Stimulated activated CD4-positive, alpha-beta T cell treated with anti-CD3 and anti-CD28 coated beads, Interleukin-15, amount 100 ng/mL, for 48 hours (primary cell): ENCODE data around the gene ADA.
"Not testable (repeated sequence)": the region's sequence is repeated elsewhere in the genome, so short reads cannot be mapped to it uniquely, and the experiment has no call there.

Experiments
- DNase-seq, 2 donors: peaks; one replicate each; pipeline ENCODE4 v3.0.0-alpha.2; 2020; ENCODE audit warnings: low read depth in 2 of 2

Gene ADA

DNA sequence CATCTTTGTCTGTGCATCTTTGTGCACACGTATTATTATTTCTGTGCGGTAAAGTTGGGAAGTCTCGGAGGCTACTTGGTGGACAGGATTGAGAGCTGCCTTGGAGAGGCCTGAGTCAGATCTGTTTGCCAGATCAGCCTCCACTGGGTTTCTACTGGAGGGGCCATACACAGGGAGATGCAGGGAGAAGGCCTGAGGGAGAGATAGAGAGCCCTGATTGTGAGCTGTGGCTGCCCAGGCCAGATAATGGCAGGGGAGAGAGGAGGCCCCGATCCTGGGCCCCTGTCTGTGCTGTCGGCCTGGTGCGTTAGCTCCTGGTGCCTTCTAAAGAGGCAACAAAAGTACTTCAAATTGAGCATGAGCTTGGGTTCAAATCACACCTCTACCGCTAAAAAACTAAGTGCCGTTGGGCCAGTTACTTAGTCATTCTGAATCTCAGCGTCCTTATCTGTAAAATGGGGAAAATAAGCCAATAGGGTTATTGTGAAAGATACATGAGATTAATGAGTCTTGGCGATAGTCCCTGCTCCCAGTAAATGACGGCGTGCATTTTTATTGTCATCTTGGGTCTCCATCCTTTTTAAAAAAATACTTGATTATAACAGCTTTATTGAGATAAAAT, 27.6 kb upstream of the ADA start:
- DNase-seq, result no peak

DNA sequence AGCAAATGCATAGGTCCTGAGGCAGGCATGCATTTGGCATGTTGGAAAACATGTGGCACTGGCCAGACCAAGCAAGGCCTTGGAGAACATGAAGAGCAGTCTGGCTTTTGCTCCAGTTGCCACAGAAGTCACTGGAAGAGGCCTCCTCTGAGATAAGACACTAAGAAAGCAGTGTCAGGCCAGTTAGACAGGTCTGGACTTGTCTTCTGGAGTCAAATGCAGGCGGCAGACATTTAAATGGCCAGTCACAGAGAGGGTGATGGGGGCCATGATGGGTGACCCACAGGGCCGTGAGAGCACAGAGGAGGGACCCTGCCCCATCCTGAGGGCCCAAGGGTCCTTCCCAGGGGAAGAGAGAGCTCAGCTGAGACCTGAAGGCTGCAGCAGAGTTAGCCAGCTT, 26.7 kb upstream of the ADA start:
- no peak for DNase-seq

DNA sequence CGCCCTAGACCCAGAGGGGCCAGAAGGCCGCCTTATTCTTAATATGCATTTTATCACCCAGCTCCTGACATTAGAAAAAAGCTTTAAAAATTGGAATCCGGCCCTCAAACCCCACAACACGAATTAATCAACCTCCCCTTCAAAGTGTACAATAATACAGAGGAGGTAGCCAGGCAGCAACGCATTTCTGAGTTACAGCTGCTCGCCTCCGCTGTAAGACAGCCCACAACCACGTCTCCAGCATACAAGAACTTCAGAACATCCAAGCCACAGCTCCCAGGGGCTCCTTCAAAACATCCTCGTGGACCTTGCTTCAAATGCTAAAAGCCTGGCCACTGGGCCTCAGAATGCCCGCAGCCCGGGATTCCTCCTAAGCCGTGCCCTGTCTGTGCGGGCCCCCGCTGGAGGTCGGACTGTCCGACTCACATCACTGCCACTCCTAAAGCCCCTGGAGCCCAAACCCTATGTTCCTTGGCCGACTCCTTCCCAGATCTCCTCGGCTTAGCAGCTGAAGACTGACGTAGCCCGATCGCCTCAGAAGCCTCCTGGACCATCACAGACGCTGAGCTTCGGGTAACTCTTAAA, 20.9 kb upstream of the ADA start:
- DNase-seq, result not testable (repeated sequence)

DNA sequence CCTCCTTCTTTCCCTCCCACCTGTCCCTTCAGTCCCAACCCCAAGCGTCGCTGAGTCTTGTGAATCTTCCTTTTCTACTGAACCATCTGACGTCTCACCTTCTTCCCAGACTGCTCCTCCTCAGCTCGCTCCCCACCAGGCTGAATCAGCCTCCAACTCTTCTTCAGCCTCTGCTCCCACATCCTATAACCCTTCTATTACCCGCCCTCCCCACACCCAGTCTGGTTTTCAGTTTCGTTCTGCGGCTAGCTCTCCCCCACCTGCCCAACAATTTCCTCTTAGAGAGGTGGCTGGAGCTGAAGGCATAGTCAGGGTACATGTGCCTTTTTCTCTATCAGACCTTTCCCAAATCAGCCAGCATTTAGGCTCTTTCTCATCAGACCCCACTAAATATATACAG, 20.0 kb upstream of the ADA start:
- peak in 1 of 2 donors; percentile 56 for DNase-seq

DNA sequence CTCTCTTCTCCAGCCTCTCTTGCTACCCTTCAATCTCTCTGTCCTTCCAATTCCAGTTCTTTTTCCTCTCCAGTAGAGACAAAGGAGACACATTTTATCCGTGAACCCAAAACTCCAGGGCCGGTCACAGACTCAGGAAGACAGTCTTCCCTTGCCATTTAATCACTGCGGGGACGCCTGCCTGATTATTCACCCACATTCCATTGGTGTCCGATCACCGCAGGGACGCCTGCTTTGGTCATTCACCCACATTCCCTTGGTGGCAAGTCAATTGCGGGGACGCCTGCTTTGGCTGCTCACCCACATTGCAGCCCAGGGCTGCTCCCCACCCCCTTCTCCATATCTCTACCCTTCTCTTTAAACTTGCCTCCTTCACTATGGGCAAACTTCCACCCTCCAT, 19.4 kb upstream of the ADA start:
- not testable (repeated sequence) for DNase-seq

DNA sequence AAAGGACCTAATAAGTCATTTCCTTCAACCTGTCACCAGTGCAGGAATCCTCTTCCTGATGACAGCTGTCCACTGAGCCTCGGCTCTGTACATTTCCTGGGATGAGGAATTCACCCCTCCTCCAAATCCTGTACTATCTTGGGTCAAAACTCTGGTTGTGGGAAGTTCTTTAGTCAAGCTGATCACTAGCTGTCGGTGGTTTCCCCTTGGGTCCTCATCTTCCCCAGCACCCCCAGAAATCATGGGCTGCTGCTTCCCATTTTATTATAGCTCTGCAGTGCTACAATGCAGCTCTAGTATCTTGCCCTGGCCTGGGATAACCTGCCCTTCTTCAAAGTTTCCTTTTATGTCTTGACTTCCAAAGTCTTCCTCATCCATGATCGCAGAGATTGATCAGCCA, 14.6 kb upstream of the ADA start:
- no peak for DNase-seq

DNA sequence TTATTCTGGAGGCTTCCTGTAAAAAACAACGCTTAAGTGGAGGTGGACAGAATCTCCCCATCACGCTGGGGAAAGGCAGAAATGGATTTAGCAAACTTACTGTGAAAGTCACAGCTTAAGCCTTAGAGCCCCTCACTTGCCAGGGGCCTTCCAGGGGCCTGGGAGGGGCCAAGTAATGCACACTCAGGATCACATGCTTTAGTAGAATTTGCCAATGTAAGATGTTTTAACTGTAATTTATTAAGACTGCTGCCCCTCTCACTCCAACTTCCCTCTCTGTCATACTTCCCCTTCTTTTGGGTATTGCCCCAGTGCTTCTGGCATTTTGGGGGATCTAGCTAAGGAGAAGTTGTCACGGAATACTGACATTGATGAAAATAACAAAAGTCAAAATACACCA, 12.6 kb upstream of the ADA start:
- DNase-seq, result no peak

DNA sequence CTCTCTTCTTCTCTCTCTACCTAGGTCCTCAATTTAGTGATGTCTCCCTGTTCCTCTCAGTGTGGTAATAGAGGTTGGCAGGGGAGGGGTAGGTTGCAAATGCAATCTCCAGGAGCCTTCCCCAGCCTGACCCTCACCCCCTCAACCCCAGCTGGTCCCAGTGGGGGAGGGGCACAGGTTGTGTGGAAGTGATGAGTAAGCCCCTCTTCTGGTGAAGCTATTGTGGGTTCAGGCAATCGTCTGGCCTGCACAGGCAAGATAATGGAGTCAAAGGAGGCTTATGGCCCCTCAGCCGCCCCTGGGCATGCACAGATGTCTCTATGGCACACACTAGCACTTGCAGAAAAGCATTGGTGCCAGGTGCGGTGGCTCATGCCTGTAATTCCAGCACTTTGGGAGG, 10.8 kb upstream of the ADA start:
- no peak for DNase-seq

DNA sequence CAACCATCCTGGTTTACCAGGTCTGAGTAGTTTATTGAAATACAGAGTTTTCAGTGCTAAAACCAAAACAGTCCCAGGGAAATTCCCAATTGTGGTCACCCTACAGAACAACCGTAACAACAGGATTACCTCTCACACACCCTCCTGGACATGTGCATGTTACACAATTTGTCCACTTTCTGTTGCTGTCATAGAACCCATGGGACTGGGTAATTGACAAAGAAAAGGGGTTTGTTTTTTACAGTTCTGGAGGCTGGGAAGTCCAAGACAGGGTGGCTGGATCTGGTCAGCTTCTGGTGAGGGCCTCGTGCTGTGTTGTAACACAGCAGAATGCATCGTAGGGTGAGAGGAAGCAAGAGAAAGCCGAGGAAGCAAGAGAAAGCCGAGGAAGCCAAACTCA, 9.1 kb upstream of the ADA start:
- DNase-seq, result no peak

DNA sequence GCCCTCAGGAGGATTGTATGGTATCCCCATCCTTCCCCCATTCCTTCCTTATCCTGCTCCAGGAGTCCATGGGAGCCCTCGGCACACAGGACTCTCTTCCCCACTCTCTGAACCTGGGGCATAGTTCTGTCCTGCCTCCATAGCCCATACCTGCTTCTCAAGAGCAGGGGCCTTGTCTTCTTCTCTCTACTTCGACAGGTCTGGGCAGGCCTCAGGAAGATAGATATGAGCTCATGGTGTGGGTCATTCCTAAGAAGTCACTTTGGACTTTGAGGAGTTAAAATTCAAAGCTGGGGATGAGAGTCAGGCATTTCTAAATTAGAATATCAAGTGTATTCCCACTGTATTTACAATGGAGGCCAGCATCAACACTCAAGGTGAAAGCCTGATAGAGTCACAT, 8.4 kb upstream of the ADA start:
- DNase-seq, result no peak

DNA sequence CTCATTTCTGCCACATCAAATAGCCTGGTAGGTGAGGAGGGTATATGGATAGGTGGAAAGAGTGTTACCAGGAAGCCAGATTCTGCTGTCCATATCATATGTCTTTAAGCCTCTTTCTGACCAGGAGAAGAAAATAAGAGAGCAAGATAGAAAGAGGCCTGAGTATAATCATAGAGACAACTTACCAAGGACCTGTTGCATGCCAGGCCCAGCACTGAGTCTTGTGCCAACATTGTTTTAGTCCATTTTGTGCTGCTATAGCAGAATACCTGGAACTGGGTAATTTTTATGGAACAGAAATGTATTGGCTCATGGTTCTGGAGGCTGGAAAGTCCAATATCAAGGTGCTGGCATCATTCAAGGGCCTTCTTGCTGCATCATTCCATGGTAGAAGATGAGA, 7.3 kb upstream of the ADA start:
- no peak for DNase-seq

DNA sequence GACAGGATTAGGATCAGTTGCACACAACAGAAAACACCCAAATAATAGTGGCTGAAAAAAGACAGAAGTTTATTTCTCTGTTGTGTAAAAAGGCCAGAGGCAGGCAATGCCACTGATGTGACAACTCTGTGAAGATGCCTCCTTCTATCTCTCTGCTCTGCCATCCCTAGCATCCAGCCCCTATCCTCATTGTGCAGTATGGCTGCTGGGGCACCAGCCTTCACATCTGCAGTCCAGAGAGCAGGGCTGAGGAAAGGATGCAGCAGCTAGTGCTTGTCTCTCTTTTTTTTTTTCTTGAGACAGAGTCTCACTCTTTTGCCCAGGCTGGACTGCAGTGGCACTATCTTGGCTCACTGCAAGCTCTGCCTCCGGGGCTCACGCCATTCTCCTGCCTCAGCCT, 6.4 kb upstream of the ADA start:
- DNase-seq, result no peak

DNA sequence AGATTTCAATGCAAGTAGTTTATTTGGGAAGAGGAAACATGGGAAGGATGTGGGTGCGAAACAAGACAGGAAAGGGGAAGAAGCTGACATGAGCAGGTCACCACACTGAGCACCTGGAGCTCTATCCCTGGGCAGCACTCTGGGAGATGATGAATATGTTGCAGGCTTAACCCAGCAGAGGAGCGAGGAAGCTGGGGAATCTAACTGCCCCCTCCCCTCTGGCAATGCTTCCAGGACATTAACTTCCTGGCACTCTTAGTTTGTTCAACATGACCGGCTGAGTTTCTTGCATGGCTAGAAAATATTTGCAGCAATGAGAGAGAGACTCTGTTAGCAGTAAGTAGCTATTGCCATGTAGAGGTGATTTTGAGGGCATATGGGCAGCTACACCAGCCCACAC, 4.9 kb upstream of the ADA start:
- no peak for DNase-seq

DNA sequence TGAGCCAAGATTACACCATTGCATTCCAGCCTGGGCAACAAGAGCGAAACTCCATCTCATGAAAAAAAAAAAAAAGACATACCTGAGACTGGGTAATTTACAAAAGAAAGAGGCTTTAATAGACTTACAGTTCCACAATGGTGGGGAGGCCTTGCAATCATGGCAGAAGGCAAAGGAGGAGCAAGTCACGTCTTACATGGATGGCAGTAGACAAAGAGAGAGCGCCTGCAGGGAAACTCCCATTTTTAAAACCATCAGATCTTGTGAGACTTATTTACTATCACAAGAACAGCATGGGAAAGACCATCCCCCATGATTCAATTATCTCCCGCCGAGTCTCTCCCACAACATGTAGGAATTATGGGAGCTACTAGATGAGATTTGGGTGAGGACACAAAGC, 2.7 kb upstream of the ADA start:
- not testable (repeated sequence) for DNase-seq

DNA sequence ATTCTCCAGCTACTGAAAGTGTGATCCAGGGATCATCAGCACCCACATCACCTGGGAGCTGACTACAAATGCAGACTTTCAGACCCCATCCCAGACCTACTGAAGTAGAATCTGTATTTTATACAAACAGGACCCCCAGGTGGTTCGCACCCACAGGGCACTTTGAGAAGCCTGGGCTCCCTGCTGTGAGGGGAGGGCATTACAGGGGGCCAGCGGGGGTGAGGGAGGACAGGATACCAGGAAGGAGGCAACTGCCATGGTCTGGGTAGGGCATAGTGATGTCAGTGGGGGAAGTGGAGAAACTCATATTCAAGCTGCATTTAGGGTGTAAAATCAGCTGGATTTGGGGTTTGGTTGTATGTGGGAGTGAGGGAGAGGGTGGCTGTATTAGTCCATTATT, 2.0 kb upstream of the ADA start:
- DNase-seq, result no peak

DNA sequence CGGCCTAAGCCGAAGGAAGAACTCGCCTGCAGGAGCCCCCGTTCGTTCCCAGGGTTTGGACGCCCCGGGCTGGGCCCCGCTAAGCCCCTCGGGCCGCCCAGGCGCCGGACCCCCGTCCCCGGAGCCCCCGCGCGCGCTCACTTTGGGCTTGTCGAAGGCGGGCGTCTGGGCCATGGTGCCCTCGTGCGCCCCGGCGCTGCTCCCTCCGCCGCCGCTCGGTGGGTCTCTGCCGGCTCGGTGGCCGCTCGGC, 140 bp downstream of the ADA start:
- no peak for DNase-seq

DNA sequence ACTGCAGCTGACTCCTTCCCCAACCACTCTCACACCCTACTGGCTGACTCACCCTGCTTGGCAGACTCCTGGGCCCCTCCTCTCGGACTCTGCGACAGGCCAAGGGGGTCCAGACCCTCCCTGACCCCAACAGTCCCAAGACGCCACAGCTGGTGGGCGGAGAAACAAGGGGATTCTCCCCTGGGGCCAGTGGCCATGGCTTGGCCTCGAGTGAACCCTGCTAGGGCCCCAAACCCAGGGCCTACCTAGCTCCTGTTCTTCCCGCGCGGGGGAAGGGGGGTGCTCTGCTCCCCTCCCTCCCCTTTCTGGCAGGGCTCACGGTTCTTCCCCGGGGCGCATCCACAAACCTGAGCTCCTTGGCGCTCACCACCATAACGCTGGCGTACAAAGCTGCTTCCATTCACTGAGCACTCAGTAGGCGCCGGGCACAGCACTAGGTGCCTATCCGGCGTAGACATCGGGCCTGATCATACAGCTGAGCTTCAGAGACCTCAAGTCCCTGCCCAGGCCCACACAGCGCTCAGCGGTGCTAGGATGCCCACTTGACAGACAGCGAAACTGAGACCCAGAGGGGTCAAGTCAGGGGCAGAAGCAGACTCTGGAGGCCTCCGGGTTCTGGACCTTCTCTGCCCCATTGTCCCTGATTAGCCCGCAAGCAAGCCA, 597 bp downstream of the ADA start:
- DNase-seq, result no peak

DNA sequence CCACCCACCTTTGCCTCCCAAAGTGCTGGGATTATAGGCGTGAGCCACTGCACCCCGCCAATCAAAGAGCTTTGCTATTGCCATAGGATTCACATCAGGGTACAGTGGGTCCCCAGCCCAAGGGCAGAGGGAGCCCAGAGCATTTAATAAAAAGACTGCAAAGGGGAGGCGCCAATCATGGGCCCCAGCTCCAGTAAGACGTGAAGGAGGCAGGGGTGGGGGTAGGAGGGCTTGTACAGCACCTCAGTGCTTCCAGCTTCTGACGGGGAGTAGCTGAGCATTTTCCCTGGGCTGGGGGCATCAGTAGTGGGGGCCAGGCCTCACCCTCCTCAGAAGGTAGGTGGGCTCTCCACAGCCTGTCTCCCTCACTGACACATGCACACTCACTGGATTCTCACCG, 1.5 kb downstream of the ADA start:
- DNase-seq, result no peak

DNA sequence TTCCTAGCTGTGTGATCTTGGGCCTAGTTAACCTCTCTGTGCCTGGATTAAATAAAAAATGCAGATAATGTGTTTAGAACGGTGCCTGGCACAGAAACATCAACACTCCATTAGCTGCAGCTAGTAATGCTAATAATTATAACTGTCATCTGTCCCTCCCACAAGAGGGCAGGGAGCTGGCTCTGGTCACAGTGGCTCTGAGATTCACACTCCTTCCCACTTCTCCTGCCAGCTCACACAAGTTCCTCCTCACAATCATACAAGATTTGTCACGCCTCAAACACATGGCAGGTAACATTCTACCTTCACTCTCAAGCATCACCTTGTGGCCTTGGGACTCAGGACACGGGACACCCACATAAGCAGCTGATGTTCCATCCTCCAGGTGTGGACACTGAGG, 2.4 kb downstream of the ADA start:
- no peak for DNase-seq

DNA sequence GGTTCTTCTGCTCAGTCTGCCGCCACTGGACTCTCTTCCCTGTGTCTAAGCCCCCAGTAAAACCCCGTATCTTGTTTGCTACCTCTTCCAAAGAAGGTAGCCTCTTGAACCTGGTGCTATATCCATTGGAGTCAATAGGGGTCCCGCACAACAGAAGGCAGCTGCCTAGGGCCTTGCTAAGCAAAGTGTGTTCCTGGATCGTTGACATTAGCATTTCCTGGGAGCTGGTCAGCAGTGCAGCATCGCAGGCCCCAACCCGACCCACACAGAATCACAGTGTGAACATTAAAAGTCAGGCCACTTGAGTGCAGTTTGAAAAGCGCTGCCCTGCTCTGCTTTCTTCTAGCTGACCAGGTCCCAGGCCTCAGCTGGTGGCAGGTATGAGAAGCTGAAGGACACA, 2.9 kb downstream of the ADA start:
- no peak for DNase-seq

DNA sequence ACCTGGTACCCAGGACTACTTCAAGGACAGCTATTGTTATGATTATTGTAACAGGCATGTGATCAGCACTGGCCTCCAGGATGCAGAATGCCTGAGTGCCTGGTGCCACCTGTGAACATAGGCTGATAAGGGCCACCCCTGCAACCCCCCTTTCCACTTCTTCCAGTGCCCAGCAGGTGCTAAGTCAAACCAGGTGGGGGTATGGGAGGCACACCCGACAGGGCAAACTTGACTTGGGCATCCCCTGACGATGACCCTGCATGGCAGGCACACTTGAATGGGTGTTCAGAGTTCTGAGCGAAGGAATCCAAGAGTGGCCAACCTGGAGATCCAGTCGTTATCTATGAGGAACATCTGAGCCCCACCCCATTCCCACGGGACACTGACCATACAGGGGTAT, 3.4 kb downstream of the ADA start:
- no peak for DNase-seq

DNA sequence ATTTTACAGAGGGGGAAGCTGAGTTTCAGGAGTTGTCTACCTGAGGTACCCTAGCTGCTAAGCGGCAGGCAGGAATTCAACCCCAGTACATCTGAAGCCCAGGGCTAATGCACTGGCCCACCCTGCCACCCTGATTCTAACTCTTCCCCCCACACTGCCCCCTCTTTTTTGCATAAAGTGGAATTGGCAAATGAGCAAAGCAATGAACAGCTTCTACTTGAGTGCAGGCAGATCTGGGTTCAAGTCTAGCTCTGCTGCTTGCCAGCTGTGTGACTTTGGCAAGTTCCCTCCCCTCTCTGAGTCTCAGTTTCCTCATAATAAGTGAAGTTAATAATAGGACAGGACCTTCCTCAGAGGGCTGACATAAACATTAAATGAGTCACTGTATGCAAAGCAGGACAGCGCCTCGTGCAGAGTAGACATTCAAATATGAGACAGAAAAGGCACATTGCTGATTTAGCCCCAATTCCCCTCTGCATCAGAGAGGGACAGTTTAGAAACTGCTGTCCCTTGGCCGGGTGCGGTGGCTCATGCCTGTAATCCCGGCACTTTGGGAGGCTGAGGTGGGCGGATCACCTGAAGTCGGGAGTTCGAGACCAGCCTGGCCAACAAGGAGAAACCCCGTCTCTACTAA, 4.7 kb downstream of the ADA start:
- DNase-seq, result no peak

DNA sequence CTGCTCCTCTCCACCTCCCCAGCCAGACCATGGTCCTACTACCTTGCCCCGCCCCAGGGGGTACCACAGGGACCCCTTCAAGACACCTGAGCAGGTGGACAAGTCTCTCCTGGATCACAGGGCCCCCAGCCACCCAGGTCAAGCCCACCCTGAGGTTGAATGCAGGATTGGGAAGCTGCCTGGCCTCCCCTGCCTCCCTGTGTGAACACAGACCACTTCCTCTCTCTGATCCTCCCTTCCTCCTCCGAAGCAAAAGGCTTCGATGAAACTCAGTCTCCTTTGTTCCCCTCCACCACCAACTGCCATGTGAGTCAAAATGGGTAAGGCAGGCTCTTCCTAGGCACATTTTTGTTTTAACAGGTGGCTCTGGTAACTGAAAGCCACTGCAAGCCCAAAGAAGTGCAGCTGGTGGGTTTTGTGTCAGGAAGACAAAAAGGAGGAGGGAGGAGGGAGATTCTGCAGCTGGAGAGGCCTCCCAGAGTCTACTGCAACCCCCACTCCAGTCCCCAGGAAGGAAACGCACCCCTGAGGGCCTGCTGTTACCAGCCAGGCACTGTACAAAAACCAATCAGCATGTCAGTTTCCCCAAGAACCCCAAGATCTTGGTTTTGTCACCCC, 5.4 kb downstream of the ADA start:
- no peak for DNase-seq
